ENCODE results near the gene NR0B2. TPM values are rescaled to one million over a fixed set of nuclear protein-coding genes. Genes with fewer than 3 reads are reported as not detected.
A peak's percentile ranks its signal among the peaks of the same experiment; 100 is the strongest.
"Not testable (repeated sequence)": the region's sequence is repeated elsewhere in the genome, so short reads cannot be mapped to it uniquely, and the experiment has no call there.

The NR0B2 gene
- total RNA-seq, 1 donor from 2014 or later, result 5.1 TPM

- DNase-seq (no peak), ATAC-seq (ENCODE audit: poor library complexity) (no peak)
- intact Hi-C loops (cut with DNase I), result no loop called here
These were observed 12.8 kb downstream of the NR0B2 start for GRCh38 chr1:26900815-26901511.

GRCh38 chr1:26900001-26900814 lies 13.6 kb downstream of the NR0B2 start, which contains the start of gene GPATCH3:
GPATCH3 (minus strand) TSS chr1:26900467; CDS start chr1:26900442, 25 bp downstream.
- intact Hi-C loops (cut with DNase I), result no loop called here
- DNase-seq (peak; percentile 97), ATAC-seq (ENCODE audit: poor library complexity) (peak; percentile 96)

- ATAC-seq (ENCODE audit: poor library complexity) (no peak), DNase-seq (no peak)
- intact Hi-C loops (cut with DNase I), result no loop called here
These were observed 16.4 kb downstream of the NR0B2 start for GRCh38 chr1:26897351-26897750.

- DNase-seq, result no peak
- ATAC-seq (ENCODE audit: poor library complexity), result no peak
- intact Hi-C loops (cut with DNase I), result no loop called here
These were observed 19.5 kb downstream of the NR0B2 start for GRCh38 chr1:26894263-26894662.

GRCh38 chr1:26890467-26890796 lies 23.3 kb downstream of the NR0B2 start:
- intact Hi-C loops (cut with DNase I), result no loop called here
- ATAC-seq (ENCODE audit: poor library complexity), result peak; percentile 60
- DNase-seq, result no peak

GRCh38 chr1:26889551-26890466 lies 24.0 kb downstream of the NR0B2 start, which contains the start of gene GPN2:
GPN2 (minus strand) TSS chr1:26890283; CDS start chr1:26890096, 187 bp downstream.
- DNase-seq, result peak; percentile 89
- intact Hi-C loops (cut with DNase I), result no loop called here
- ATAC-seq (ENCODE audit: poor library complexity), result peak; percentile 95

- ATAC-seq (ENCODE audit: poor library complexity) (no peak), DNase-seq (no peak)
- intact Hi-C loops (cut with DNase I), result no loop called here
These were observed 25.5 kb downstream of the NR0B2 start for GRCh38 chr1:26888231-26888630.

GRCh38 chr1:26887125-26887524 lies 26.6 kb downstream of the NR0B2 start:
- intact Hi-C loops (cut with DNase I), result no loop called here
- no peak for ATAC-seq (ENCODE audit: poor library complexity)
- no peak for DNase-seq

- intact Hi-C loops (cut with DNase I), result no loop called here
- ATAC-seq (ENCODE audit: poor library complexity) (no peak), DNase-seq (no peak)
These were observed 30.9 kb downstream of the NR0B2 start for GRCh38 chr1:26882696-26883463.

- ATAC-seq (ENCODE audit: poor library complexity); intact Hi-C loops (cut with DNase I); DNase-seq: not testable (repeated sequence)
These were observed 32.2 kb downstream of the NR0B2 start for GRCh38 chr1:26881611-26882010.

- no peak for ATAC-seq (ENCODE audit: poor library complexity)
- intact Hi-C loops (cut with DNase I), result loop anchor here (5.0 kb wide), 2 partner anchors 67 to 277 kb away; no protein-coding TSS in a partner anchor
- no peak for DNase-seq
These were observed 34.0 kb downstream of the NR0B2 start for GRCh38 chr1:26879793-26880192.

- no peak for DNase-seq
- intact Hi-C loops (cut with DNase I), result loop anchor here (5.0 kb wide), 2 partner anchors 65 to 275 kb away; no protein-coding TSS in a partner anchor
- no peak for ATAC-seq (ENCODE audit: poor library complexity)
These were observed 36.4 kb downstream of the NR0B2 start for GRCh38 chr1:26877326-26877725.

- intact Hi-C loops (cut with DNase I), result loop anchor here (5.0 kb wide), 2 partner anchors 63 to 273 kb away; no protein-coding TSS in a partner anchor
- DNase-seq (no peak), ATAC-seq (ENCODE audit: poor library complexity) (no peak)
These were observed 38.9 kb downstream of the NR0B2 start for GRCh38 chr1:26874896-26875295.

GRCh38 chr1:26873097-26873496 lies 40.7 kb downstream of the NR0B2 start:
- intact Hi-C loops (cut with DNase I); DNase-seq; ATAC-seq (ENCODE audit: poor library complexity): not testable (repeated sequence)

GRCh38 chr1:26864610-26865480 lies 48.9 kb downstream of the NR0B2 start:
- intact Hi-C loops (cut with DNase I), result no loop called here
- DNase-seq, result peak; percentile 98
- peak; percentile 99 for ATAC-seq (ENCODE audit: poor library complexity)

- DNase-seq (no peak), ATAC-seq (ENCODE audit: poor library complexity) (no peak)
- intact Hi-C loops (cut with DNase I), result no loop called here
These were observed 50.1 kb downstream of the NR0B2 start for GRCh38 chr1:26863685-26864077.

Data from Right ventricle myocardium superior (tissue), 1 donor.